Measurements from ENCODE around the gene DLL4. TPM values are rescaled to one million over a fixed set of nuclear protein-coding genes. Genes with fewer than 3 reads are reported as not detected.

DLL4 gene
- total RNA-seq, 1 donor, result 0.09 TPM

DNA sequence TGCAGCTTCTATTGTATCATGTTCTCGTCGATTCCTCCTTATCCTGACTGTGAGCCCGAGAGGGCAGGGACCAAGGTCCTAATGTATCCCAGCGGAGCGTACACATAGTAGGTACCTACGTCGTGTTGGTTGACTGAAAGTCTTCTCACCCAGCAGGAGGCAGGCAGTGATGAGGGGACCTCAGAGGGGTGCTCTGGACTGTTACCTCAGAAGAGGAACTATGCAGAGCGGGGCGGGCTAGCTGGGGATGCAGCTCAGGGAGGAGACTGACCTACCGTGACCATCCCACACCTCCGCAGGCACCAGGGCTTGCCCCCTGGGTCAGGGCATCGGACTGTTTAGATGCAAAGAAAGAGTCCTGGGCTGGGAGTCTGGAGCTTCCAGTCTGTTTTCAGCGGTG lies 35.5 kb downstream of the DLL4 start:
- TF ChIP-seq, protein P1, sequence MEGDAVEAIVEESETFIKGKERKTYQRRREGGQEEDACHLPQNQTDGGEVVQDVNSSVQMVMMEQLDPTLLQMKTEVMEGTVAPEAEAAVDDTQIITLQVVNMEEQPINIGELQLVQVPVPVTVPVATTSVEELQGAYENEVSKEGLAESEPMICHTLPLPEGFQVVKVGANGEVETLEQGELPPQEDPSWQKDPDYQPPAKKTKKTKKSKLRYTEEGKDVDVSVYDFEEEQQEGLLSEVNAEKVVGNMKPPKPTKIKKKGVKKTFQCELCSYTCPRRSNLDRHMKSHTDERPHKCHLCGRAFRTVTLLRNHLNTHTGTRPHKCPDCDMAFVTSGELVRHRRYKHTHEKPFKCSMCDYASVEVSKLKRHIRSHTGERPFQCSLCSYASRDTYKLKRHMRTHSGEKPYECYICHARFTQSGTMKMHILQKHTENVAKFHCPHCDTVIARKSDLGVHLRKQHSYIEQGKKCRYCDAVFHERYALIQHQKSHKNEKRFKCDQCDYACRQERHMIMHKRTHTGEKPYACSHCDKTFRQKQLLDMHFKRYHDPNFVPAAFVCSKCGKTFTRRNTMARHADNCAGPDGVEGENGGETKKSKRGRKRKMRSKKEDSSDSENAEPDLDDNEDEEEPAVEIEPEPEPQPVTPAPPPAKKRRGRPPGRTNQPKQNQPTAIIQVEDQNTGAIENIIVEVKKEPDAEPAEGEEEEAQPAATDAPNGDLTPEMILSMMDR (IDR thresholded peaks at IDR 0.05; ENCODE audit: insufficient read depth, low read length), result no peak
- no peak for DNase-seq (ENCODE audit: low read depth)
- no peak overlapping the region for H3K4me3 ChIP-seq (ENCODE audit: low read depth, low read length)

DNA sequence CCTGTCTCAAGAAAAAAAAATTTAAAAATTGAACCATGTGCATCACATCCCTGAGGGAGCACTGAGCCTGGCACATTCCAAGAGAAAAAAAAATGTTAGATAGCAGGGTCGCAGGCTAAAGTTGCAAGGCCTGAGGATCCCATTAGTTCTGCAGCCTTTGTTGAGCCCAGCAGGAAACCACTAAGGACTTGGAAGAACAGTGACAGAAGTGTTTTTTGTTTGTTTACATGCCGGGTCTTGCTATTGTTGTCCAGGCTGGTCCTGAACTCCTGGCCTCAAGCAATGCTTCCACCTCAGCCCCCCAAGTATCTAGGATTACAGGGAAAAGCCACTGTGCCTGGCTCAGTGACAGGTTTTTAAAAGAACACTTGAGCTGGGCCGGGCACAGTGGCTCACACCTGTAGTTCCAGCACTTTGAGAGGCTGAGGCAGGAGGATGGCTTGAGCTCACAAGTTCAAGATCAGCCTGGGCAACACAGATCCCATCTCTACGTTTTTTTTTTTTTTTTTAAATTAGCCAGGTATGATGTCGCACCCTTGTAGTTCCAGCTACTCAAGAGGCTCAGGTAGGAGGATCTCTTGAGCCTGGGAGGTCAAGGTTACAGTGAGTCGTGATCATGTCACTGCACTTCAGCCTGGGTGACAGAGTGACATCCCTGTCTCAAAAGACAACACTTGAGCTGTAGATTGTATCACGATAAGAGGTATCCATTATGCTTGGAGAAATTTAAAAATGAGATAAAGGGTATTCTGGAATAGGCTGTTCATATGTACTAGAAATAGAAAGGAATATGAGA lies 39.3 kb downstream of the DLL4 start:
- DNase-seq (ENCODE audit: low read depth), result no peak
- TF ChIP-seq, protein P1 (IDR thresholded peaks at IDR 0.05; ENCODE audit: insufficient read depth, low read length), result no peak
- no peak overlapping the region for H3K4me3 ChIP-seq (ENCODE audit: low read depth, low read length)

DNA sequence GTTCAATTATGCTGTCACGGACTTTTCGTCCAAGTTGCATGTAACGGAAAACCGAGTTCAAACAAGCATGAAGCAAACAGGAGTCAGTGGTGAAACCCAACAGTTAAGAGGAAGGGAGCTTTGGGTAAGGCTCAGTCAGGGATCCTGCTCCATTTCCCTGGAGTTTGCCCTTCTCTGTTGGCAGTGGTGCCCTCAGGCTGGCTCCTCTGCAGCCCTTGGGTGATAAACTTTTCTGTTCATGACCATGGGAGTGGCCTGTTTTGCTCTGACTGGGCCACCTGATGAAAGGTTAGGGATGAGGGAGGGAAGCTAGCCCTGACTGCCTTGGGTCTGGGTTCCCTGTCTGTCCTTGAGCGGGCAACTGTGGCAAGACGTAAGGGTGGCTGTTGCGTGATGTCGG lies 40.2 kb downstream of the DLL4 start:
- no peak for DNase-seq (ENCODE audit: low read depth)
- no peak overlapping the region for H3K4me3 ChIP-seq (ENCODE audit: low read depth, low read length)
- TF ChIP-seq, protein P1 (IDR thresholded peaks at IDR 0.05; ENCODE audit: insufficient read depth, low read length), result no peak

DNA sequence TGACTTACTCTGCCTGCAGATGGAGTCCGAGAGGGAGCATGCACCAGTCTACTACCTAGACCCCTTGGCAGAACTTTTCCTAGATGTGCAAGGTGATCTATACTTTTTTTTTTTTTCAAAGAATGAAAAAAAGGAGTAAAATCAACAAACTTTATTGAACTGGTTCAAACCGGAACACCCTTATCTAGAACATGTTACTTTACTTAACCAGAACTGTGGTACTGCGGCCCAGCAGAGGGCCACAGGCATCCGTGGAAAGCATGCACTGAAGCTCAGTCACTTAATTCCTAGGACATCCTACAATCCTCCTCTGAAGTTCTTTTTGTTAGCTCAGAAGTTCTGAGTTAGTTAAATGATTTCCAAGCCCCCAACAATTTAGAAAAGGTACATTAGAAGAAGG lies 45.7 kb downstream of the DLL4 start:
- DNase-seq (ENCODE audit: low read depth), result no peak

DNA sequence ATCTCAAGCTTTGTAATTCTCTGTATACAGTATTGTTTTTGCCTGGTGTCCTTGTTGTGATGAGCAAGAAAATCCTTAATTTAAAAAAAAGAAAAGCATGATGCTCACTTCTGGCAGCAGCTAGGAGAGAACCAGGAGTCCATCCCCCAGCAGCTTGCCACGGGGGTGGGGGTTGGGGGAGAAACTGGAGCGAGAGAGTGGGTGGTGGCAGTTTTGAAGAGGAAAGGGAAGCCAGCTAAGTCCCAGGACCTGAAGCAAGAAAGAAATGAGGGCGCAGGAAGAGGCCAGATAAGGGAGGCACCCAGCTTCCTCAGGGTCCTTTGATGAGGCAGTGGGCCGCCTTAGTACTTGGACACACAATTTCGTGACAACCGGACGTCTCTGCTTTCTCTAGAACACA lies 47.7 kb downstream of the DLL4 start:
- DNase-seq (ENCODE audit: low read depth), result no peak
- TF ChIP-seq, protein P1 (IDR thresholded peaks at IDR 0.05; ENCODE audit: insufficient read depth, low read length), result no peak
- no peak overlapping the region for H3K4me3 ChIP-seq (ENCODE audit: low read depth, low read length)

More for the DNA sequence above, 45.7 kb downstream of the DLL4 start:
- TF ChIP-seq, protein P1 (IDR thresholded peaks at IDR 0.05; ENCODE audit: insufficient read depth, low read length), result no peak
- H3K4me3 ChIP-seq (ENCODE audit: low read depth, low read length), result no peak overlapping the region

DNA sequence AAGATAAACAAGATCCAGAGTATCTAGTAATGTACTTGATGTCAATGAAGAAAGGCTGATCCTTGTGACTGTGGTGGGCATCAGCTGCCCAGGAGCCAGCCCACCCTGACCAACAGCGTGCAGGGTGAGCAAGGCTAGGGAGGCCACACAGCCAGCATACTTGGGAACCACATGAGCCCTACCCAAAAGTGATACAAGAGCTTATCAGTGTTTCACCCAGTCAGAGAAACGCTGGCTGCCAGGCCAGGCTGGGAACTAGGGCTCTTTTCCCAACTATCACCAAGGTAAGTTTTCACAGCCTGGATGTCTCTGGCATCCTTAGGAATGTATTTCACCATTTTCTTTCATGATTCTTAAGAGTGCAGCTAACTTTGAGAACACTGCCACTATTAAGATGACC lies 49.0 kb downstream of the DLL4 start:
- H3K4me3 ChIP-seq (ENCODE audit: low read depth, low read length), result no peak overlapping the region
- TF ChIP-seq, protein P1 (IDR thresholded peaks at IDR 0.05; ENCODE audit: insufficient read depth, low read length), result no peak
- DNase-seq (ENCODE audit: low read depth), result no peak

DNA sequence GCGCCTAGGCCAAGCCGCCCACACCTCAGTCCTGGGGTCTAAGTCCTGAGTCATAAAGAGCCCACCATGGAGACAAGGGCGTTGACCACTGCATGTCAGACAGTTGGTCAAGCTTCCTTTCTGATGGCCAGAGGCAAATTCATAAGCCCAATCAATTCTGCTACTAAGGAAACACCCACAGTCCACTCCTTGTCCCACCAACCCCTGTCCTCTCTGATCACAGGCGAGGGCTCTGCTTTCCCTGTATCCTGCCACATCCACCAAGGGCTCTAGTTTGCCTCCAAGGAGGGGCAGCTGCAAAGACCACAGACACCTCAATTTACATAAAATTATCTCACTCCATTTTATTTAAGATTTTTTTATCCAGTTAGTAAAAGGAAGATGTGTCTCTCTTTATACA lies 49.4 kb downstream of the DLL4 start:
- H3K4me3 ChIP-seq (ENCODE audit: low read depth, low read length), result no peak overlapping the region
- no peak for DNase-seq (ENCODE audit: low read depth)
- TF ChIP-seq, protein P1 (IDR thresholded peaks at IDR 0.05; ENCODE audit: insufficient read depth, low read length), result no peak
